ENCODE results near the gene FXYD1. TPM values are rescaled to one million over a fixed set of nuclear protein-coding genes. Genes with fewer than 3 reads are reported as not detected.
"Not testable (repeated sequence)": the region's sequence is repeated elsewhere in the genome, so short reads cannot be mapped to it uniquely, and the experiment has no call there.

The FXYD1 gene
- total RNA-seq, 1 experiment from 2014 or later, result not detected

DNA sequence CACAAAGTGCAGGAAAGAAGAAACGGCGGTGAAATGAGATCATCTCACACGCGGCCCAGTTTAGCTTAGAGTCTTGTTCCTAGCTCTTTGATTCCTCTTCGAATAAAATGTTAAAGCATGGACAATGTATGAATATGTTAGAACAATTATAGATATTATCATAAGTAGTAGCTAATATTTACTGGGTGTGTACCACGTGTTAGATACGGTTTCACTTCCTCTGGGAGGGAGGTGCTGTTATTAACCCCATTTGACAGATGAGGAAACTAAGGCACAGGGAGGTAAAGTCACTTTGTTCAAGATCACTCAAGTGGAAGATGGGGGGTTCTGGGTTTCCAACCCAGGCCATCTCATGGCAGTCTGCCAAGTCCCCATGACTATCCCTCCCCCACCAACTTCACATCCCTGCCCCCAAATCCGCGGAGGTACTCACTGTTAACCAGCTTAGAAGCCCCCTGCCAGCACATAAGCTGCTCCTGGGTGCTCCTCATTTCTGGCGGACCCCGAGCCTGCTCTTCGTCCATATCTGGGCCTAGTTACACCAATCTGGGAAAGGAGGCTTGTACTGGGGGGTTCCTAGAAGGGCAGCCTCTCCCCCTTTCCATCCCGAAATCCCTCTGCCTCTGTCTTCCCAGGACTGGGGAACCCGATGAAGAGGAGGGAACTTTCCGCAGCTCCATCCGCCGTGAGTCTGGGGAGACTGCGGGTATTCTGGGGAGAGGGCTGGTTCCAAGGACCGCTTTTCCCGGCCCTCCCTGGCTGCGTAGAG is 3.4 kb downstream of the FXYD1 start:
- Histone ChIP-seq H3K4me1 (no peaks in the 10 kb centered on the region), H3K4me3 (no peak overlapping the region), H3K9me3 (replicated peaks) (no peaks in the 10 kb centered on the region), H3K27me3 (peaks cover 20% of the 10 kb centered on the region; the same call in 1 of the 2 replicates), H3K36me3 (no peaks in the 10 kb centered on the region), H3K27ac (no peak overlapping the region)
- no peak for DNase-seq

DNA sequence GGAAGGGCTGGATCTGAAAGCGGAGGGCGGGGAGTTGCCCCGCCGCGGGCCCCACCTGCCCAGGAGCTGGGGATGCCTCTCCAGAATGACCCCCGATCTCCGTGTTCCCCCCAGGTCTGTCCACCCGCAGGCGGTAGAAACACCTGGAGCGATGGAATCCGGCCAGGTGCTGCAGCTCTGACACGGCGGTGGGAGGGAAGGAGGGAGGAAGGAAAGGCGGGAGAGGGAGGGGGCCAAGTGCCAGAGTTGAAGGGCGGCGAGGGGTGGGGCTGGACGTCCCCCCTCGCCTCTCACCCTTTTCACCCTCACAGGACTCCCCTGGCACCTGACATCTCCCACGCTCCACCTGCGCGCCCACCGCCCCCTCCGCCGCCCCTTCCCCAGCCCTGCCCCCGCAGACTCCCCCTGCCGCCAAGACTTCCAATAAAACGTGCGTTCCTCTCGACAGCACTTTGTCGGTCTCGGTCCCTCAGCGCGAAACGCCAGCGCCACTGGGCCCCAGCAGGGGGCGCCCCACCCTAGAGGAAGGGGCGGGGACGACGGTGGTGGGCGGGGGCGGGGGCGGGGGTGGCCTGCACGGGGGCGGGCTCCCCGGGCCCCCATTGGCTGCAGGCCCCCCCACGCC is 4.1 kb downstream of the FXYD1 start:
- H3K4me3 ChIP-seq, result no peak overlapping the region
- no peak for DNase-seq
- H3K4me1 ChIP-seq, result no peaks in the 10 kb centered on the region
- H3K27ac ChIP-seq, result no peak overlapping the region
- H3K36me3 ChIP-seq, result no peaks in the 10 kb centered on the region
- no peaks in the 10 kb centered on the region for H3K9me3 ChIP-seq (replicated peaks)
- H3K27me3 ChIP-seq, result peaks cover 20% of the 10 kb centered on the region; the same call in 1 of the 2 replicates

DNA sequence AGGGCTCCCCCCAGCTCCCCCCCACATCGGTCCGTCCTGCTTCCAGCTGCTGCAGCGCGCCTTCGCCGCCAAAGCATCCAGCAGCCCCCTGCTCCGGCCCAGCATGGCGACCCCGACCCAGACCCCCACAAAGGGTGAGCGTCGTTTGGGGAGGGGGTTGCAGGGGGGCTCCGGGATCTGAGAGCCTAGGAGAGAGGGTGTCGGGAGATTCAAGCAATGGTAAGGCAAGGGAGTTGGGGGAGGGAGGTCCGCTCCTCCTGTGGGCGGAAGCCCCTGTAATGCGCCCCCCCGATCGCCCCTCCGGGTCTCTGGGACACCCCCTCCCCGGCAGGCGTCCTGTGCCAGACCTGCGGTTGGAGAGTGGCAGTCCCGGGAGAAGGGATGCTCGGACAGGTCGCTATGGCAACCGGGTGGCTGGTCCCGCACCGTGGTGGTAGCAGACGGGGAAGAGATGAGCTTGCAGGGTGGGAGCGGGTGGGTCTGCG is 4.6 kb downstream of the FXYD1 start, which contains the start of gene FXYD7:
Gene FXYD7, plus strand, starts transcription at position 25 of the 485 bp plus-strand sequence. Its CDS starts 79 bp downstream, at position 104.
- Histone ChIP-seq H3K27me3 (peaks cover 18% of the 10 kb centered on the region; the same call in 1 of the 2 replicates), H3K27ac (no peak within 1 kb of the TSS), H3K4me3 (no peak within 1 kb of the TSS), H3K9me3 (replicated peaks) (no peaks in the 10 kb centered on the region), H3K4me1 (no peaks in the 10 kb centered on the region), H3K36me3 (no peaks in the 10 kb centered on the region)
- no peak for DNase-seq

DNA sequence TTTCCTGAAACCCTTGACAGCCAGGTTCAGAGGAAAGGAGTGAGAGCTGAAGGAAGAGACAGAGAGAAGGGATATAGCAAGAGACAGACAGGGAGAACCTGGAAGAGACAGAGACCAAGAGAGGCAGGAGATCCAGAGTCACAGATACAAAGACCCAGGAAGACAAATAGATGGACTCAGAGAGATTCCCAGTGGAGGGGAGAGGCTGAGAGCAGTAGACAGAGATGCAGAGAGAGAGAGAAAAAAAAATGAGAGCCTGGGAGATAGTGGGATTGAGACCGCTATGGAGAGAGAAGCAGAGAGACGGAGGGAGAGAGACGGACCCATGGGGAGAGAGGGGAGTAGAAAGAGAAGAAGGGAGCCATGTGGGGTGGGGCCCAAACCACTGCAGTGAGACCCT is 5.2 kb downstream of the FXYD1 start:
- no peaks in the 10 kb centered on the region for H3K36me3 ChIP-seq
- H3K27me3 ChIP-seq, result peaks cover 16% of the 10 kb centered on the region; the same call in 1 of the 2 replicates
- DNase-seq, result no peak
- no peaks in the 10 kb centered on the region for H3K4me1 ChIP-seq
- H3K9me3 ChIP-seq (replicated peaks), result no peaks in the 10 kb centered on the region
- H3K4me3 ChIP-seq, result no peak overlapping the region
- H3K27ac ChIP-seq, result no peak overlapping the region

DNA sequence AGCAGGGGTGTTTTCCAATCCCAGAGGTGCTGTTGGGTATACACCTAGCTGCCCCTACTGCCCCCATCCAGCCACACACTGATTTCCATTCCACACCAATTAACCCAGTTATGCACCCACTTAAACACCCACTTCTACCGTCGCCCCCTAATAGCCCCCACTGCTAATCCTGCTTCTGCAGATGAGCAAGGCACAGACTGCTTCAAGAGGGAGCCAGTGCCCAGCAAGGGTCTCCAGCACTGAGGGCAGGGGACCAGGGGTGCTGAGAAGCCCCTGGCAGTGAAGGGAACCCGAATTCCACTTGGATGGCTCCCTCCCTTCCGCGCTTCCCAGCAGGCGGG is 5.6 kb downstream of the FXYD1 start:
- H3K27me3 ChIP-seq, result peaks cover 11% of the 10 kb centered on the region; the same call in 1 of the 2 replicates

DNA sequence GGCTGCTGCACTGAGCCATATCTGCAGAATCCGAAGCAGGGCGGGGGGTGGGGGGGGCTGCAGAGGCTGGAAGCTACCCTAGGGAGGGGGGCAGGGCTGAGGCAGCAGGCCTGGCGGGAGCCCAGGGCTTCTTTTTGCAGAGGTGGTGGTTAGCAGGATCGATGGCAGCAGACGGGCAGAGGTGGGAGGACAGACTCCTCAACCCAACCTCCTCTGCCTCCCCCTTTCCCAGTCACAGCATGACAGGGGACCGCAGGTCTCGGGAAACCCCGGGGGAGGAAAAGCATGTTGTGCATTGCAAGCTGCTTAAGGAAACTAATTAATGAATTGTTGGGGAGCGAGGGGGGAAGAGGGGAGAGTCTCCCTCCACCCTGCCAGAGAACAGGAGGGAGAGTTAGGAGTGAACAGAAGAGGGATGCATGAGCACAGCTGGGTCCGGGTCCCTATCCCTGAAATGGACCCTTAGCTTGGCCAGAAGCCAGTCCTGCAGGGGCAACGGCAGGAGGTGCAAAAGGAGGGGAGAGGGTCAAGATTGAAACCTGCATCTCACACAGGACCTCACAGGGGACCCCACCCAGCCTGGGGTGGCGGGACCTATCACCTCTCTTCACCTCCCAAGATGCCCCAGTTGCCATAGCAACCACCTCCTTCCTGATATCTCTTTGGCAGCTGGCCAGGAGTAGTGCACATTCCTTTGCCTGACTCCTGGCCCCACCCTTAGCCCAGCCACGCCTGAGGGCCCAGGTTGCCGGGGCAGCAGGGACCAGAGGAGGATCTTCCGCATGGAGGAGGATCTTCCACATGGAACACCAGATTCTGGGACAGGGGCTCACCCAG is 6.2 kb downstream of the FXYD1 start:
- no peak overlapping the region for H3K4me3 ChIP-seq
- no peaks in the 10 kb centered on the region for H3K4me1 ChIP-seq
- H3K9me3 ChIP-seq (replicated peaks), result no peaks in the 10 kb centered on the region
- peak; percentile 38 to 43 for DNase-seq
- no peaks in the 10 kb centered on the region for H3K36me3 ChIP-seq
- peaks cover 6% of the 10 kb centered on the region; the same call in 1 of the 2 replicates for H3K27me3 ChIP-seq
- H3K27ac ChIP-seq, result no peak overlapping the region

More for the DNA sequence above, 5.6 kb downstream of the FXYD1 start:
- DNase-seq, result no peak
- H3K4me3 ChIP-seq, result no peak overlapping the region
- no peaks in the 10 kb centered on the region for H3K4me1 ChIP-seq
- H3K27ac ChIP-seq, result no peak overlapping the region
- no peaks in the 10 kb centered on the region for H3K9me3 ChIP-seq (replicated peaks)
- H3K36me3 ChIP-seq, result no peaks in the 10 kb centered on the region

DNA sequence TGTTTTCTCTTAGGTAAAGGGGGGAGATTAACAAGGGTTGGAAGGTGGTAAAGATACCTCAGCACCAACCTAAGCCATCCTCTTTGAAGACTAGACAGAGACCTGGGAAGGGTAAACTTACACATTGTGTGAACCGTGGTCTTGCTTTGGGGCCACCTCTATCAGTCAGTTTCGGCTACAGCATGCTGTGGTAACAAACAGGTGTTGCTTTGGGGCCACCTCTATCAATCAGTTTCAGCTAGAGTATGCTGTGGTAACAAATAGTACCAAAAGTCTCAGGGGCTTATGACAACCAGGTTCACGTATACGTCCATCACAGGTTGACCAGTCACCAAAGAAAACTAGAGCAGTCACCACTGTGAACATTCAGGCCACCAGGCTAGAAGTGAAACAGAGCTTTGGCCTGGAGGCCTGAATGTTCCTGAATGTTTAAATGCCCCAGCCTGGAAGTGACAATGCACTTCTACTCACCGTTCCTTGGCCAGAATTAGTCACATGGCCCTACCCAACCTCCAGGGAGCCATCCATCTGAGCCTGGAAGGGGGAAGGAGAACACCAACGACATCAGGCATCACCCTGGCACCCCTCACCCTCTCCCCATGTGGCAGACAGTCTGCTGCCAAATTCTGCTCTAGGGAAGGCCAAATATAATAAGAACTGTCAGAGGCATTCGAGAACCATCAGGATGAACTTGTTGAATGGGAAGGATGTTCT is 8.3 kb downstream of the FXYD1 start:
- no peaks in the 10 kb centered on the region for H3K9me3 ChIP-seq (replicated peaks)
- no peak for DNase-seq
- no peak overlapping the region for H3K27ac ChIP-seq
- no peaks in the 10 kb centered on the region for H3K36me3 ChIP-seq
- peaks cover 9% of the 10 kb centered on the region; the same call in 1 of the 2 replicates for H3K27me3 ChIP-seq
- H3K4me1 ChIP-seq, result no peaks in the 10 kb centered on the region
- H3K4me3 ChIP-seq, result no peak overlapping the region

DNA sequence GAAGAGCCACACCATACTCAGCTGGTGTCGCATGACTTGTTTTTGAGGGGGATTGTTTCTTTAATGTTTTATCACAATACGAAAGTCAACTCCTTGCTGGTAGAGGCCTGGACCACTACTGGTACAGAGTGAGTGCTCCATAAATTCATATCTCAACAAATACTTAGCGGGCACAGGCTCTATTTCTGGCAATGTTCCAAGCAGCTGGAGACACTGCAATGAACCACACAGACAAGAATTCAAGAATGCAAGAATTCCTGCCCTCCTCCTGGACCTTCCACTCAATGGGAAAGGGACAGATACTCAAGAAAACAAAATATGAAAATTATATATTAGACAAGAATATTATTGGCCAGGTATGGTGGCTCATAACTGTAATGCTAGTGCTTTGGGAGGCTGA is 10.8 kb downstream of the FXYD1 start:
- no peak for DNase-seq
- Histone ChIP-seq H3K4me1 (no peaks in the 10 kb centered on the region), H3K27ac (no peak overlapping the region), H3K27me3 (peaks cover 6% of the 10 kb centered on the region), H3K36me3 (no peaks in the 10 kb centered on the region), H3K4me3 (no peak overlapping the region), H3K9me3 (replicated peaks) (no peaks in the 10 kb centered on the region)

DNA sequence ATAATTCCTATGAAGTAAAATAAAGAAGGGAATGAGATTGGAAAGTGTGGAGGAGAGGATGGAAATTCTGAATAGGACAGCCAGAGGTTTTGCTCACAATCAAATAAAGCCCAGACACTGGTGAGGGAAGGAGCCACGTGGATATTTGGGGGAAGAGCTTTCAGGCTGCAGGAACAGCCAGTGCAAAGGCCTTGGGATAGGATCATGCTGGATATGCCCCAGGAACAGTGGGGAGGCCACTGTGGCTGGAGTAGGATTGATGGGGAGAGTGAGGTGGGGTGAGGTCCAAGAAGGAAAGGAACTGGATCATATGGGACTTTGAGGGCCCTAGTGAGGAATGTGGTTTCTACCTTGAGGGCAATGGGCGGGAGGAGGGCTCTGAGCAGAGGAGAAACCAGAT is 11.8 kb downstream of the FXYD1 start:
- Histone ChIP-seq H3K4me3 (no peak overlapping the region), H3K27me3 (peaks cover 11% of the 10 kb centered on the region), H3K27ac (no peak overlapping the region), H3K9me3 (replicated peaks) (no peaks in the 10 kb centered on the region), H3K4me1 (no peaks in the 10 kb centered on the region), H3K36me3 (no peaks in the 10 kb centered on the region)
- no peak for DNase-seq

DNA sequence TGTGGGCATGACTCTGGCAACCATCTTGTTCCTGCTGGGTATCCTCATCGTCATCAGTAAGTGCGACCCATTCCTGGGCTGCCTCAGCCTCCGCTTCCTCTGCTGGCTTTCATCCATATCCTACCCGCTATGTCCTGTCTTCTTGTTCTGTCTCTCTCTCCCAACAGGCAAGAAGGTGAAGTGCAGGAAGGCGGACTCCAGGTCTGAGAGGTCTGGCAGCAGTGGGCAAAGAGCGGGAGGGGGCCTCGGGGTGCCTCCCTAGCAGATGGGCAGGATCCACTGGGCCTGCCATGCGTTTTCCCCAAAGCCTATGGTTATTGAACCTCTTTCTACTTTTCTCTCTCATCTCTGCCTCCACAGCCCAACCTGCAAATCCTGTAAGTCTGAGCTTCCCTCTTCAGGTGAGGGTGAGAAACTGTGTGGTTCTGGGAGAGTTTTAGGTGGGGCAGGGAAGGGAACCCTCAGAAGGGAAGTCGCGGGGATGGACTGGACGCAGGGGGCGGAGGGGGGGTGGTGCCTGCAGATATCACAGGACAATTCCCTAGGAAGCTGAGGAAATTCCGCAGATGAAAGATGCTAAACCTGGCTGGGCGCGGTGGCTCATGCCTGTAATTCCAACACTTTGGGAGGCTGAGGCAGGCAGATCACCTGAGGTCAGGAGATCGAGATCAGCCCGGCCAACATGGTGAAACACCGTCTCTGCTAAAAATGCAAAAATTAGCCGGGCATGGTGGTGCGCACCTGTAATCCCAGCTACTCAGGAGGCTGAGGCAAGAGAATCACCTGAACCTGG is 12.8 kb downstream of the FXYD1 start:
- Histone ChIP-seq H3K27ac (no peak overlapping the region), H3K27me3 (peaks cover 20% of the 10 kb centered on the region), H3K9me3 (replicated peaks) (no peaks in the 10 kb centered on the region), H3K36me3 (no peaks in the 10 kb centered on the region), H3K4me1 (no peaks in the 10 kb centered on the region), H3K4me3 (no peak overlapping the region)
- no peak for DNase-seq

DNA sequence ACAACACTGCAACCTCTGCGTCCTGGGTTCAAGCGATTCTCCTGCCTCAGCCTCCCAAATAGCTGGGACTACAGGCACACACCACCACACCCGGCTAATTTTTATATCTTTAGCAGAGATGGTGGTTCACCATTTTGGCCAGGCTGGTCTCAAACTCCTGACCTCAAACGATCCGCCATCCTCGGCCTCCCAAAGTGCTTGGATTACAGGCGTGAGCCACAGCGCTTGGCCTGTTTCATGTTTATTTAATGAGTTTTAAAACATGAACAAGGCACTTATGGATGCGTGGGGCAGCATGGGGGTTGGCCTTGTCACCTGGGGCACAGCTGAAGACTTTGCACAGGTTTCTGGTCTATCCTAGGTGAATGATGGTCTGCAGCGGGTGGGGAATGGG is 14.5 kb downstream of the FXYD1 start:
- not testable (repeated sequence) for H3K36me3 ChIP-seq; H3K4me3 ChIP-seq; H3K9me3 ChIP-seq (replicated peaks); DNase-seq; H3K4me1 ChIP-seq; H3K27ac ChIP-seq
- H3K27me3 ChIP-seq, result peaks cover 26% of the 10 kb centered on the region

DNA sequence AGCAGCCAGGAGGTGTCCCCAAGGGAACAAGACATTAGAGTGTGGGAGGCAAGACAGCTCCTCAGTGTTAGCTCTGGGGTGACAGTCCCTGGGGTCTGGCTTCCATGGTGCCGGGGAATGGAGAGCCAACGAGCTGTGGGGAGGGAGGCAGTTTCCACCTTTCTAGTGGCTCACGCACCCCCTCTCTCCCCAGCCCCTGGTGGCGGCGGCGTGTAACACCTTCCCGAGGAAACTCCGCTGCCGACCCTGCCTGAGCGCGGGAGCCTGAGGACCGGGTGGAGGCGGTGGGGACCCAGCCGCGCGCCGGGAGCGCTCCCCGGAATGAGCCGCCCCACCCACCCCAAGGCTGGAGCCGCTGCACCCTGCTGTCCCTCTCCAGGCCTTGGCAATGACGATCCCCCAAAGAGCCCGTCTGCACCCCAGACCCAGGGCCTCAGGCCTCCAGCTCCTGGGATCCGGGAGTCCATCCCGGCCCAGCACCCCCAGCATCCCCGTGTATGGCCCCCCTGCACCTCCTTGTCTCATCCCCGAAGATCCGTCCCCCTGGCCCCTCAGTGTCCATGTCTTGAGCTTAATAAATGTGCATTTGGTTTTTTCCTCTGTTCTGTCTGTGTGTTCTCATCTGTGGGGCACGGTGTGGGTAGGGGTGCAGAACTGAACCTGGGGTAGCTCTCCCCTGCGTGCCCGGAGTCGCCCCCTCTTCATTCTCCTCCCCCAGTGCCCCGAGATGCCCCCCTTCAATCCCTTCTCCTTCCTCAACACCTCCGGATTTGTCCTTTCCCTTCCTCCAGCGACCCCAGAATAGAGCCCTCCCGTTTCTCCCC is 15.3 kb downstream of the FXYD1 start:
- H3K27ac ChIP-seq, result no peak overlapping the region
- H3K36me3 ChIP-seq, result no peaks in the 10 kb centered on the region
- no peak for DNase-seq
- no peaks in the 10 kb centered on the region for H3K9me3 ChIP-seq (replicated peaks)
- H3K4me1 ChIP-seq, result no peaks in the 10 kb centered on the region
- peaks cover 26% of the 10 kb centered on the region for H3K27me3 ChIP-seq
- peak overlapping the region; percentile 47; the same call in 1 of the 2 replicates for H3K4me3 ChIP-seq
